Cardiac muscle cell (in vitro differentiated cells and primary cell): ENCODE data around the gene LAMP2. TPM values are rescaled to one million over a fixed set of nuclear protein-coding genes. Genes with fewer than 3 reads are reported as not detected.
A peak's percentile ranks its signal among the peaks of the same experiment; 100 is the strongest.

ENCODE experiments used
- DNase-seq, 2 donors: peaks; one replicate each; pipeline versions ENCODE4 v3.0.0 to v3.0.0-alpha.2; 2010 to 2017; ENCODE audit warnings: low read depth in 1 of 2, low spot score in 1 of 2
- H3K27ac ChIP-seq: fragments of 200-600 bp; sonication (generic); 2 replicates; pipeline ENCODE4 v1.5.1; 2016
- H3K27me3 ChIP-seq: fragments of 200-600 bp; sonication (generic); 2 replicates; pipeline ENCODE4 v1.6.0; 2016; ENCODE audit warnings: control low read depth
- H3K36me3 ChIP-seq: fragments of 200-600 bp; sonication (generic); 2 replicates; pipeline ENCODE4 v1.5.1; 2016; ENCODE audit warnings: control low read depth
- H3K4me1 ChIP-seq: fragments of 200-600 bp; sonication (generic); 2 replicates; pipeline ENCODE4 v1.8.1; 2017; ENCODE audit warnings: low read depth, mild to moderate bottlenecking, mixed run types
- H3K4me3 ChIP-seq: fragments of 200-600 bp; sonication (generic); 2 replicates; pipeline ENCODE4 v1.5.1; 2016; ENCODE audit warnings: mild to moderate bottlenecking
- H3K9me3 ChIP-seq: fragments of 200-600 bp; sonication (generic); 2 replicates; pipeline ENCODE4 v1.5.1; 2017; ENCODE audit warnings: low read depth, mild to moderate bottlenecking, control low read depth
- polyA plus RNA-seq: library from polyadenylated mRNA; unstranded; fragments of >200 nt; fragmentation: Nextera tagmentation; extraction: Ambion mirVana; gene quantifications from 2 replicates; pipeline ENCODE4 v1.2.1, GENCODE V29; 2016
- total RNA-seq: library from RNA; depleted of rRNA; stranded (reverse); fragments of >200 nt; gene quantifications from 2 replicates; pipeline ENCODE4 v1.2.3, GENCODE V29; 2016
- TF ChIP-seq, protein P1 (sequence below): IDR thresholded peaks from 2 replicates; pipeline ENCODE4 v1.5.1; 2012; ENCODE audit warnings: low read depth, mild to moderate bottlenecking, low read length

The LAMP2 gene
- total and polyA plus RNA-seq, 2 experiments from 2014 or later, result 41.7 to 72.0 TPM

DNA sequence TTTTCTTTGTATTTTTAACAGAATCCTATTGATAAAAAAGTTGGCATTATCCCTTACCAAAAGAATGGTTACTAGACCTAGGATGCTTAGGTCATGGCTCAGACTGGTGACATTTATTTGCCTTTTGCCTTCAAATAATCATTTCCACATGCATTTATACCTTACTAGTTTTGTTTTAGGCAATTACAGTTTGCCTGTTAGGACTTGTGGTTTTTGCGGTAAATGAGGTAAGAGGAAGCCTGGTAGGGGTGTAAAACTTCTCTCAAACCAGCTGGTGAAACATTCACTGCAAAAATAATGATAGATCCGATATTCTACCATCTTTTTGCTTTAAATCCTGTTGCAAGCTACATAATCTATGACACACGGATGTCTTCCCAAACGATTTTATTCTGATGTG, 12.1 kb downstream of the LAMP2 start:
- H3K36me3 ChIP-seq, result no peaks in the 10 kb centered on the region
- peaks cover 1% of the 10 kb centered on the region for H3K4me1 ChIP-seq
- TF ChIP-seq, protein P1, sequence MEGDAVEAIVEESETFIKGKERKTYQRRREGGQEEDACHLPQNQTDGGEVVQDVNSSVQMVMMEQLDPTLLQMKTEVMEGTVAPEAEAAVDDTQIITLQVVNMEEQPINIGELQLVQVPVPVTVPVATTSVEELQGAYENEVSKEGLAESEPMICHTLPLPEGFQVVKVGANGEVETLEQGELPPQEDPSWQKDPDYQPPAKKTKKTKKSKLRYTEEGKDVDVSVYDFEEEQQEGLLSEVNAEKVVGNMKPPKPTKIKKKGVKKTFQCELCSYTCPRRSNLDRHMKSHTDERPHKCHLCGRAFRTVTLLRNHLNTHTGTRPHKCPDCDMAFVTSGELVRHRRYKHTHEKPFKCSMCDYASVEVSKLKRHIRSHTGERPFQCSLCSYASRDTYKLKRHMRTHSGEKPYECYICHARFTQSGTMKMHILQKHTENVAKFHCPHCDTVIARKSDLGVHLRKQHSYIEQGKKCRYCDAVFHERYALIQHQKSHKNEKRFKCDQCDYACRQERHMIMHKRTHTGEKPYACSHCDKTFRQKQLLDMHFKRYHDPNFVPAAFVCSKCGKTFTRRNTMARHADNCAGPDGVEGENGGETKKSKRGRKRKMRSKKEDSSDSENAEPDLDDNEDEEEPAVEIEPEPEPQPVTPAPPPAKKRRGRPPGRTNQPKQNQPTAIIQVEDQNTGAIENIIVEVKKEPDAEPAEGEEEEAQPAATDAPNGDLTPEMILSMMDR, result no peak
- no peak overlapping the region for H3K27ac ChIP-seq
- no peak for DNase-seq
- H3K27me3 ChIP-seq, result no peaks in the 10 kb centered on the region
- H3K4me3 ChIP-seq, result no peak overlapping the region
- no peaks in the 10 kb centered on the region for H3K9me3 ChIP-seq

DNA sequence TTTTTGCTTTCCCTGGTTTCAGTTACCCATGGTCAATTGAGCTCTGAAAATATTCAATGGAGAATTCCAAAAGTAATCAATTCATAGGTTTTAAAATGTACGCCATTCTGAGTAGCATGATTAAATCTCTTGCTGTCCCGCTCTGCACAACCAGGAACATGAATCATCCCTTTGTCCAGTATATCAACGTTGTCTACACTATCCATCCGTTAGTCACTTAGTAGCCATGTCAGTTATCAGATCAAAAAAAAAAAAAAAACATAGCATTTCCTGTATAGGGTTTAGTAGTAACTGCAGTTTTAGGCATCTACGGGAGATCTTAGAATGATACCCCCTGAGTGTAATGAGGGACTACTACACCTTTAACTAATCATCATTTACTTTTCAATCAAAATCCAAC, 15.1 kb downstream of the LAMP2 start:
- Histone ChIP-seq H3K9me3 (no peaks in the 10 kb centered on the region), H3K27ac (no peak overlapping the region), H3K27me3 (no peaks in the 10 kb centered on the region), H3K4me3 (no peak overlapping the region), H3K4me1 (peaks cover 3% of the 10 kb centered on the region), H3K36me3 (no peaks in the 10 kb centered on the region)
- TF ChIP-seq, protein P1, result no peak
- no peak for DNase-seq

DNA sequence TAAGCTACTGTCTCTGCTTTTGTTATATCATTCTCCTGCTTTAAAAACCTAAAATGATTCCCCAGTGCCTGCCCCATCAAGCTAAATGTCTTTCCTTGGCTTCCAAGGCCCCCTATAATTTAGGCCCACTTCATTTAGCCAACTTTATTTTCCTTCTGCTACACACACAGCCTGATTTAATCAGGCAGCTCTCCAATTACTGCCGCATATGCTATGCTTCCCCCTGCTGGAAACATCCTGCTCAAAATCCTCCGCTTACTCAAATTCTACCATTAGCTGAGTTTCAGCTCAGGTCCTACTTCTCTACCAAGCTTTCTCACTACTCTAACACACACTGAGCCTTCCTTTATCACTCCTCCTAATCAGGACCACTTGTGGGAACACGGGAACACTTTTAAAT, 17.0 kb downstream of the LAMP2 start:
- Histone ChIP-seq H3K27me3 (no peaks in the 10 kb centered on the region), H3K4me3 (no peak overlapping the region), H3K27ac (peak overlapping the region; percentile 23), H3K36me3 (peaks cover 2% of the 10 kb centered on the region), H3K4me1 (peaks cover 3% of the 10 kb centered on the region), H3K9me3 (no peaks in the 10 kb centered on the region)
- peak; percentile 48 to 58 for DNase-seq
- TF ChIP-seq, protein P1, result peak; percentile 47

DNA sequence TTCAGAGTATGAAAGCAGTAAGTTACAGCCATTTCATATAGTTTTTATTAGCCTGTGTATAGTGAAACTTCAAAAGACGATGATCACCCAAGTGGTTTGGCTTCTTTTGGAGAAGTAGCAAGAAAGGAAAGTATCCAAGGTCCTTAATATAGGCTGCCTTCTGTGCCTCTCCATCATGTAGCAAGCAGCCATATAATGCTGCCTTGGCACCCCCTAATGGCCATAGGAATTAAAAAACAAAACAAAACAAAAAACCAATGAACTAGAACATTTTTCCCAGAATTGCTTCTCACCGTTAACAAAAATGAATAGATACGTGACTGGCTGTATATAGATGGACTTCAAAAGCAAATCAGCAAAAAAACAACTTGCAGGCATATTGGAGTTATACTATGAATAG, 18.9 kb downstream of the LAMP2 start:
- H3K27me3 ChIP-seq, result no peaks in the 10 kb centered on the region
- TF ChIP-seq, protein P1, result peak; percentile 22
- no peaks in the 10 kb centered on the region for H3K9me3 ChIP-seq
- peak; percentile 6 to 23 for DNase-seq
- no peak overlapping the region for H3K27ac ChIP-seq
- H3K4me3 ChIP-seq, result no peak overlapping the region
- peaks cover 5% of the 10 kb centered on the region for H3K36me3 ChIP-seq
- peaks cover 3% of the 10 kb centered on the region for H3K4me1 ChIP-seq

DNA sequence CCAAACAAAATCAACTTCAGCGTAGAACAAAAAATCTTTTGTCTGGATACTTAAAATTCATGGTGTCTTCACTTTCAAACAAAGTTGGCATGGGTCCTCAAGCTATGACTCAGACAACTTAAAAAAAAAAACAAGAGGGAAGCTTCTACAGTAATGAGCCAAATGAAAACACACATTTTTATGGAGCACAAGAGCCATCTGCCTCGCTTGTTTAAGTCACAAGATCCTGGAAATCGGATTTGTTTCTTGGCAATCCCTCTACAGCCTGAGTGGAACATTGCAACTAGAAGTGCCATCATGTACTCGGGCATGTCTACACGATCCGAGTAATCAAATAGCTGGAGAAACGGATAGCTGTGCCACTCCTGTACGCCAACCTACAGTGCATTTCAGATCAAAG, 22.6 kb downstream of the LAMP2 start:
- H3K27ac ChIP-seq, result no peak overlapping the region
- H3K27me3 ChIP-seq, result no peaks in the 10 kb centered on the region
- peaks cover 5% of the 10 kb centered on the region for H3K36me3 ChIP-seq
- TF ChIP-seq, protein P1, result no peak
- DNase-seq, result peak in 1 of 2 donors; percentile 75
- H3K4me1 ChIP-seq, result no peaks in the 10 kb centered on the region
- no peaks in the 10 kb centered on the region for H3K9me3 ChIP-seq
- H3K4me3 ChIP-seq, result no peak overlapping the region

DNA sequence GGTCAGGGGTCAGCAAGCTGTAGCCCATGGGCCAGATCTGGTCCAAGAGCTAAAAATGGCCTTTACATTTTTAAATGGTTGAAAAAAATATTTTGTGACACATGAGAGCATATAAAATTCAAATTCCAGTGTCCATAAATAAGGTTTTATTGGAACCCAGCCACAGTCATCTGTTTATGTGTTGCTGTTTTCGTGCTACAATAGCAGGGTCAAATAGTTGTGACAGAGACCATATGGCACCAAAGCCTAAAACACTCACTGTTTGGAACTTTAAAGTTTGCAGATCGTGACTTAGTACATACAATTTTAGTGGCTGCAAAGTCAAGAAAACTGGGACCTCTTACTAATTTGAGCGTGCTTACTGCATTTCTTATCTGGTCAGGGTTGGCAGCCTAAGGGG, 29.2 kb downstream of the LAMP2 start:
- Histone ChIP-seq H3K4me1 (peaks cover 3% of the 10 kb centered on the region), H3K9me3 (no peaks in the 10 kb centered on the region), H3K27ac (peak overlapping the region; percentile 37), H3K36me3 (no peaks in the 10 kb centered on the region), H3K4me3 (no peak overlapping the region), H3K27me3 (no peaks in the 10 kb centered on the region)
- no peak for DNase-seq
- TF ChIP-seq, protein P1, result no peak
